ENCODE data around the gene RUBCNL. TPM values are rescaled to one million over a fixed set of nuclear protein-coding genes. Genes with fewer than 3 reads are reported as not detected.

The RUBCNL gene
- total RNA-seq, 1 experiment from 2014 or later: not detected

GRCh38 chr13:46350003-46350402 lies 37.0 kb downstream of the RUBCNL start:
- ATAC-seq (no peak), DNase-seq (ENCODE audit: low read depth, low spot score) (no peak)
- no peaks in the 10 kb centered on the region for H3K36me3 ChIP-seq (ENCODE audit: control insufficient read depth, insufficient read depth, low read length)
- H3K9me3 ChIP-seq (ENCODE audit: control insufficient read depth, insufficient read depth, low read depth, low read length): no peaks in the 10 kb centered on the region
- BruUV-seq (replicated peaks): no TSS peak
- no peaks in the 10 kb centered on the region for H3K4me1 ChIP-seq (ENCODE audit: control insufficient read depth, insufficient read depth, low read length)
- TF ChIP-seq, protein P1, sequence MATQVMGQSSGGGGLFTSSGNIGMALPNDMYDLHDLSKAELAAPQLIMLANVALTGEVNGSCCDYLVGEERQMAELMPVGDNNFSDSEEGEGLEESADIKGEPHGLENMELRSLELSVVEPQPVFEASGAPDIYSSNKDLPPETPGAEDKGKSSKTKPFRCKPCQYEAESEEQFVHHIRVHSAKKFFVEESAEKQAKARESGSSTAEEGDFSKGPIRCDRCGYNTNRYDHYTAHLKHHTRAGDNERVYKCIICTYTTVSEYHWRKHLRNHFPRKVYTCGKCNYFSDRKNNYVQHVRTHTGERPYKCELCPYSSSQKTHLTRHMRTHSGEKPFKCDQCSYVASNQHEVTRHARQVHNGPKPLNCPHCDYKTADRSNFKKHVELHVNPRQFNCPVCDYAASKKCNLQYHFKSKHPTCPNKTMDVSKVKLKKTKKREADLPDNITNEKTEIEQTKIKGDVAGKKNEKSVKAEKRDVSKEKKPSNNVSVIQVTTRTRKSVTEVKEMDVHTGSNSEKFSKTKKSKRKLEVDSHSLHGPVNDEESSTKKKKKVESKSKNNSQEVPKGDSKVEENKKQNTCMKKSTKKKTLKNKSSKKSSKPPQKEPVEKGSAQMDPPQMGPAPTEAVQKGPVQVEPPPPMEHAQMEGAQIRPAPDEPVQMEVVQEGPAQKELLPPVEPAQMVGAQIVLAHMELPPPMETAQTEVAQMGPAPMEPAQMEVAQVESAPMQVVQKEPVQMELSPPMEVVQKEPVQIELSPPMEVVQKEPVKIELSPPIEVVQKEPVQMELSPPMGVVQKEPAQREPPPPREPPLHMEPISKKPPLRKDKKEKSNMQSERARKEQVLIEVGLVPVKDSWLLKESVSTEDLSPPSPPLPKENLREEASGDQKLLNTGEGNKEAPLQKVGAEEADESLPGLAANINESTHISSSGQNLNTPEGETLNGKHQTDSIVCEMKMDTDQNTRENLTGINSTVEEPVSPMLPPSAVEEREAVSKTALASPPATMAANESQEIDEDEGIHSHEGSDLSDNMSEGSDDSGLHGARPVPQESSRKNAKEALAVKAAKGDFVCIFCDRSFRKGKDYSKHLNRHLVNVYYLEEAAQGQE (IDR thresholded peaks at IDR 0.05; ENCODE audit: insufficient read depth in 1 of 2, low read depth in 2 of 2, low read length in 1 of 2): no peak
- TF ChIP-seq CTCF (IDR thresholded peaks at IDR 0.05) (no peak), TCF7L2 (IDR thresholded peaks at IDR 0.05; ENCODE audit: low read depth, low read length) (no peak), POLR2AphosphoS5 (IDR thresholded peaks at IDR 0.05; ENCODE audit: low read depth, low read length) (no peak), SIN3A (IDR thresholded peaks at IDR 0.05; ENCODE audit: borderline replicate concordance, insufficient read depth, low read depth, low read length) (no peak)
- CTCF ChIA-PET: no interaction called here
- intact Hi-C loops (cut with micrococcal nuclease; ENCODE audit: unreplicated experiment): no loop called here
- in situ Hi-C loops (cut with HindIII; ENCODE audit: low pct_unique_long_range_greater_than_20kb, low sequenced_read_pairs): no loop called here
- POLR2A ChIA-PET: no interaction called here
- no peak overlapping the region for H3K27ac ChIP-seq (ENCODE audit: low read length)
- no peak overlapping the region for H3K4me3 ChIP-seq (ENCODE audit: low read depth in 2 of 2, low read length in 2 of 2)
- no peaks in the 10 kb centered on the region for H3K27me3 ChIP-seq (ENCODE audit: control insufficient read depth, insufficient read depth, low read length)

- ChIA-PET POLR2A (no interaction called here), CTCF (no interaction called here)
- H3K4me3 ChIP-seq (ENCODE audit: low read depth in 2 of 2, low read length in 2 of 2): no peak overlapping the region
- TF ChIP-seq SIN3A (IDR thresholded peaks at IDR 0.05; ENCODE audit: borderline replicate concordance, insufficient read depth, low read depth, low read length) (no peak), CTCF (IDR thresholded peaks at IDR 0.05) (no peak)
- H3K4me1 ChIP-seq (ENCODE audit: control insufficient read depth, insufficient read depth, low read length): no peaks in the 10 kb centered on the region
- intact Hi-C loops (cut with micrococcal nuclease; ENCODE audit: unreplicated experiment) (no loop called here), in situ Hi-C loops (cut with HindIII; ENCODE audit: low pct_unique_long_range_greater_than_20kb, low sequenced_read_pairs) (no loop called here)
- H3K27ac ChIP-seq (ENCODE audit: low read length): no peak overlapping the region
- H3K27me3 ChIP-seq (ENCODE audit: control insufficient read depth, insufficient read depth, low read length): no peaks in the 10 kb centered on the region
- no TSS peak for BruUV-seq (replicated peaks)
- no peak for ATAC-seq
- no peaks in the 10 kb centered on the region for H3K9me3 ChIP-seq (ENCODE audit: control insufficient read depth, insufficient read depth, low read depth, low read length)
- no peaks in the 10 kb centered on the region for H3K36me3 ChIP-seq (ENCODE audit: control insufficient read depth, insufficient read depth, low read length)
- DNase-seq (ENCODE audit: low read depth, low spot score): no peak
These were observed 38.1 kb downstream of the RUBCNL start for GRCh38 chr13:46348961-46349360.

DNA sequence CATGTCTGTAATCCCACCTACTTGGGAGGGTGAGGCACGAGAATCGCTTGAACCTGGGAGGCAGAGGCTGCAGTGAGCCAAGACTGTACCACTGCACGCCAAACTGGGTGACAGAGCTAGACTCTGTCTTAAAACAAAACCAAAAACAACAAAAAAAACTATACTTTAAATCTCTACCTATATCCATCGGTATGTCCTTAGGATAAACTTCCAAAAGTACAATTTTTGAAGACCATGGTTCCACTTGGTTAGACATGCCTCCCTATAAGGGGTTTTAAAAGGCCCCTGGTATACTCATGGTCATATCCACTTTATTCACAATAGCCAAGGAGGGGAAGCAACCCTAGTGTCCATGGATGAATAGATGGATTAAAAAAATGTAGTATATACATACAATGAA lies 39.8 kb downstream of the RUBCNL start:
- POLR2A ChIA-PET: no interaction called here
- DNase-seq (ENCODE audit: low read depth, low spot score) (no peak), ATAC-seq (no peak)
- H3K4me1 ChIP-seq (ENCODE audit: control insufficient read depth, insufficient read depth, low read length): no peaks in the 10 kb centered on the region
- CTCF ChIA-PET: no interaction called here
- no peaks in the 10 kb centered on the region for H3K36me3 ChIP-seq (ENCODE audit: control insufficient read depth, insufficient read depth, low read length)
- H3K27ac ChIP-seq (ENCODE audit: low read length): no peak overlapping the region
- intact Hi-C loops (cut with micrococcal nuclease; ENCODE audit: unreplicated experiment) (no loop called here), in situ Hi-C loops (cut with HindIII; ENCODE audit: low pct_unique_long_range_greater_than_20kb, low sequenced_read_pairs) (no loop called here)
- no peak overlapping the region for H3K4me3 ChIP-seq (ENCODE audit: low read depth in 2 of 2, low read length in 2 of 2)
- H3K9me3 ChIP-seq (ENCODE audit: control insufficient read depth, insufficient read depth, low read depth, low read length): no peaks in the 10 kb centered on the region
- TF ChIP-seq CTCF (IDR thresholded peaks at IDR 0.05): no peak
- TF ChIP-seq SIN3A (IDR thresholded peaks at IDR 0.05; ENCODE audit: borderline replicate concordance, insufficient read depth, low read depth, low read length): no peak
- H3K27me3 ChIP-seq (ENCODE audit: control insufficient read depth, insufficient read depth, low read length): no peaks in the 10 kb centered on the region
- no TSS peak for BruUV-seq (replicated peaks)

Data from Panc1 (cell line).